Suprapubic skin (tissue), 4 donors: ENCODE data around the gene NPAS3.

Experiments
- EP300 ChIP-seq: sonication (generic); formaldehyde crosslinking; IDR thresholded peaks from one replicate; pipeline ENCODE4 v1.6.1; 2017; ENCODE audit warnings: antibody characterized with exemption
- POLR2A ChIP-seq, 2 donors: fragments of 450-650 bp; IDR thresholded peaks; one replicate each; pipeline ENCODE4 v1.6.1; 2017; ENCODE audit warnings: antibody characterized with exemption in 2 of 2, mild to moderate bottlenecking in 2 of 2, moderate library complexity in 2 of 2
- POLR2AphosphoS5 ChIP-seq, 3 donors: sonication (generic); formaldehyde crosslinking; IDR thresholded peaks; one replicate each; pipeline ENCODE4 v1.6.1; 2017; ENCODE audit warnings: antibody characterized with exemption in 3 of 3
- TF ChIP-seq, protein P1 (sequence below), 2 donors: fragments of 200-600 bp in 1 of 2; fragments of 450-650 bp in 1 of 2; sonication (generic) in 1 of 2; IDR thresholded peaks; one replicate each; pipeline ENCODE4 v1.5.1; 2016 to 2019; ENCODE audit warnings: antibody characterized with exemption in 2 of 2, mild to moderate bottlenecking in 1 of 2, moderate library complexity in 1 of 2

DNA sequence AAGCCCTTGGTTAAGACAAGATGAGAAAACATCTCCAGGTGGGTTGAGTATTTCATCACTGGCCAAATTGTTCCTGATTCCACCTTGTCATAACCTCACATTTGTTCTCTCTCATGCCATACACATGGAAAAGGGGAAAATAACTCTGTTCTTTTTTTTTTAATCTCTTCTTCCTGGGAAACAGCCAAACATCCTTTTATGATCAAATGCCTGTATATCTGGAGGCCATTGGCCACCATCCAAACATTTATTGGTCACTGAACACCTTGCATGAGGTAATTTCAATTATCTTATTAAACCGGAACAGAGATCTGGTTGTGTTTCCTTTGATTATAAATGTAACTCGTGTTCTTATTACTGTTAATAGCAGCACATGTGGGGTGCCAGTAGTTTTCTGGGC is 469.6 kb downstream of the NPAS3 start:
- TF ChIP-seq, protein P1, sequence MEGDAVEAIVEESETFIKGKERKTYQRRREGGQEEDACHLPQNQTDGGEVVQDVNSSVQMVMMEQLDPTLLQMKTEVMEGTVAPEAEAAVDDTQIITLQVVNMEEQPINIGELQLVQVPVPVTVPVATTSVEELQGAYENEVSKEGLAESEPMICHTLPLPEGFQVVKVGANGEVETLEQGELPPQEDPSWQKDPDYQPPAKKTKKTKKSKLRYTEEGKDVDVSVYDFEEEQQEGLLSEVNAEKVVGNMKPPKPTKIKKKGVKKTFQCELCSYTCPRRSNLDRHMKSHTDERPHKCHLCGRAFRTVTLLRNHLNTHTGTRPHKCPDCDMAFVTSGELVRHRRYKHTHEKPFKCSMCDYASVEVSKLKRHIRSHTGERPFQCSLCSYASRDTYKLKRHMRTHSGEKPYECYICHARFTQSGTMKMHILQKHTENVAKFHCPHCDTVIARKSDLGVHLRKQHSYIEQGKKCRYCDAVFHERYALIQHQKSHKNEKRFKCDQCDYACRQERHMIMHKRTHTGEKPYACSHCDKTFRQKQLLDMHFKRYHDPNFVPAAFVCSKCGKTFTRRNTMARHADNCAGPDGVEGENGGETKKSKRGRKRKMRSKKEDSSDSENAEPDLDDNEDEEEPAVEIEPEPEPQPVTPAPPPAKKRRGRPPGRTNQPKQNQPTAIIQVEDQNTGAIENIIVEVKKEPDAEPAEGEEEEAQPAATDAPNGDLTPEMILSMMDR (IDR thresholded peaks at IDR 0.05): no peak
- TF ChIP-seq POLR2AphosphoS5 (IDR thresholded peaks at IDR 0.05) (no peak), EP300 (no peak), POLR2A (IDR thresholded peaks at IDR 0.05) (no peak)
